Prostate gland (tissue), 2 donors: ENCODE results near the gene DLX1. TPM values are rescaled to one million over a fixed set of nuclear protein-coding genes. Genes with fewer than 3 reads are reported as not detected.
"Not testable (repeated sequence)": the region's sequence is repeated elsewhere in the genome, so short reads cannot be mapped to it uniquely, and the experiment has no call there.

Experiments used
- DNase-seq: peaks from one replicate; pipeline ENCODE4 v3.0.0-alpha.2; 2019; ENCODE audit warnings: low spot score
- H3K27ac ChIP-seq, 2 donors: fragments of 200-600 bp; sonication (generic); 2 replicates each; pipeline ENCODE4 v1.5.1; 2017 to 2019
- H3K27me3 ChIP-seq: fragments of 200-600 bp; sonication (generic); replicated peaks from 2 replicates; pipeline ENCODE4 v1.5.1; 2019; ENCODE audit not compliant: insufficient read depth
- H3K36me3 ChIP-seq, 2 donors: fragments of 200-600 bp; sonication (generic); 1 replicate in 1 of 2; 2 replicates in 1 of 2; pipeline versions ENCODE4 v1.5.1 to v1.8.1; 2017 to 2019
- H3K4me1 ChIP-seq: fragments of 200-600 bp; sonication (generic); replicated peaks from 2 replicates; pipeline ENCODE4 v1.5.1; 2019
- H3K4me3 ChIP-seq, 2 donors: fragments of 200-600 bp; sonication (generic); 2 replicates each; pipeline ENCODE4 v1.5.1; 2017 to 2019
- H3K9me3 ChIP-seq: fragments of 200-600 bp; sonication (generic); 2 replicates; pipeline ENCODE4 v1.5.1; 2017
- CTCF ChIP-seq, 4 experiments: fragments of 200-600 bp in 2 of 4; fragments of 450-650 bp in 2 of 4; sonication (generic) in 2 of 4; IDR thresholded peaks; 1 replicate in 3 of 4; 2 replicates in 1 of 4; pipeline ENCODE4 v1.5.1; 2016 to 2019; ENCODE audit warnings: antibody characterized with exemption in 4 of 4, mild to moderate bottlenecking in 2 of 4, moderate library complexity in 2 of 4
- POLR2A ChIP-seq: fragments of 450-650 bp; IDR thresholded peaks from one replicate; pipeline ENCODE4 v1.6.1; 2016; ENCODE audit warnings: antibody characterized with exemption, mild to moderate bottlenecking
- POLR2AphosphoS5 ChIP-seq: sonication (generic); formaldehyde crosslinking; IDR thresholded peaks from one replicate; pipeline ENCODE4 v1.6.1; 2017; ENCODE audit warnings: antibody characterized with exemption
- WGBS: methylation state at CpG from one replicate; pipeline ENCODE4 v1.1.5; 2018; 5-methylcytosine and 5-hydroxymethylcytosine counted together
- intact Hi-C: fragments of 100-400 bp; cut with DNase I; formaldehyde crosslinking; loops from one replicate; pipeline ENCODE4 v1.14.2; 2022
- total RNA-seq, 2 donors: library from RNA; depleted of rRNA; stranded (reverse); fragments of >200 nt; gene quantifications; one replicate each; pipeline ENCODE4 v1.1.0, GENCODE V29; 2016

DLX1 gene
- total RNA-seq, 2 donors from 2014 or later: 1.3 TPM; not detected in 1

- H3K9me3 ChIP-seq: no peaks in the 10 kb centered on the region
- H3K27me3 ChIP-seq: no peaks in the 10 kb centered on the region
- DNase-seq: no peak
- TF ChIP-seq POLR2A: no peak
- TF ChIP-seq CTCF (IDR thresholded peaks at IDR 0.05): no peak
- TF ChIP-seq POLR2AphosphoS5: no peak
- no peak overlapping the region for H3K4me3 ChIP-seq
- no peak overlapping the region for H3K27ac ChIP-seq
- WGBS: 84% methylated on average over 4 of the region's 4 CpGs
- intact Hi-C loops: no loop called here
- H3K4me1 ChIP-seq: no peaks in the 10 kb centered on the region
- H3K36me3 ChIP-seq: no peaks in the 10 kb centered on the region
These were observed 20.2 kb upstream of the DLX1 start for GRCh38 chr2:172065111-172065510.

- intact Hi-C loops: no loop called here
- Histone ChIP-seq H3K36me3 (no peaks in the 10 kb centered on the region), H3K27ac (no peak overlapping the region), H3K4me3 (no peak overlapping the region), H3K4me1 (no peaks in the 10 kb centered on the region), H3K9me3 (no peaks in the 10 kb centered on the region), H3K27me3 (no peaks in the 10 kb centered on the region)
- TF ChIP-seq CTCF (IDR thresholded peaks at IDR 0.05) (no peak), POLR2A (no peak), POLR2AphosphoS5 (no peak)
- DNase-seq: no peak
- WGBS: 82% methylated on average over 4 of the region's 4 CpGs
These were observed 18.9 kb upstream of the DLX1 start for GRCh38 chr2:172066394-172066886.

GRCh38 chr2:172067905-172068304 lies 17.4 kb upstream of the DLX1 start:
- H3K27me3 ChIP-seq, H3K27ac ChIP-seq, H3K4me3 ChIP-seq, intact Hi-C loops, H3K36me3 ChIP-seq, DNase-seq, H3K9me3 ChIP-seq, H3K4me1 ChIP-seq: not testable (repeated sequence)
- 97% methylated on average over 4 of the region's 4 CpGs for WGBS

GRCh38 chr2:172070936-172071335 lies 14.4 kb upstream of the DLX1 start:
- intact Hi-C loops: no loop called here
- H3K27ac ChIP-seq: no peak overlapping the region
- TF ChIP-seq CTCF (IDR thresholded peaks at IDR 0.05) (no peak), POLR2A (no peak), POLR2AphosphoS5 (no peak)
- DNase-seq: no peak
- H3K4me1 ChIP-seq: no peaks in the 10 kb centered on the region
- H3K27me3 ChIP-seq: no peaks in the 10 kb centered on the region
- H3K9me3 ChIP-seq: no peaks in the 10 kb centered on the region
- H3K36me3 ChIP-seq: no peaks in the 10 kb centered on the region
- H3K4me3 ChIP-seq: no peak overlapping the region
- WGBS: 97% methylated on average over 1 of the region's 1 CpG

GRCh38 chr2:172072303-172072702 lies 13.0 kb upstream of the DLX1 start:
- no peaks in the 10 kb centered on the region for H3K9me3 ChIP-seq

More at GRCh38 chr2:172072303-172072702, 13.0 kb upstream of the DLX1 start:
- Histone ChIP-seq H3K4me3 (no peak overlapping the region), H3K27me3 (no peaks in the 10 kb centered on the region), H3K27ac (no peak overlapping the region), H3K36me3 (no peaks in the 10 kb centered on the region), H3K4me1 (no peaks in the 10 kb centered on the region)
- TF ChIP-seq CTCF (IDR thresholded peaks at IDR 0.05): no peak
- 96% methylated on average over 3 of the region's 3 CpGs for WGBS
- intact Hi-C loops: no loop called here
- no peak for DNase-seq
